ENCODE measurements around the gene RHEBL1.

RHEBL1 gene

DNA sequence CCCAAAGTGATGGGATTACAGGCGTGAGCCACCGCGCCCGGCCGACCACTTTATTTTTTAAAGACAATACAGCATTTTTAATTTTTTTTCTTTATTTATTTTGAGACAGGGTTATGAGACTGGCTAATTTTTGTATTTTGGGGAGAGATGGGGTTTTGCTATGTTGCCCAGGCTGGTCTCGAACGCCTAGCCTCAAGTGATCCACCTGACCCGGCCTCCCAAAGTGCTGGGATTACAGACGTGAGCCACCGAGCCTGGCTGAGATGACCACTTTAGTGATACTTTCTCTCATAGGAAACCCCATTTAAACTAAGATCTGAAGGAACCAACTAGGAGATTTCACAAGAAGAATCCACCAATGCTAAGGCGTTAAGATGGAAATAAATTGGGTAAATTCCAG is 1.2 kb upstream of the RHEBL1 start:
- H3K9me2 ChIP-seq (replicated peaks; ENCODE audit: insufficient read depth, low read length), result no peaks in the 10 kb centered on the region
- H3K9ac ChIP-seq (ENCODE audit: low read length), result no peak overlapping the region
- no peak for TF ChIP-seq EZH2phosphoT487 (IDR thresholded peaks at IDR 0.05; ENCODE audit: low read length)
- TF ChIP-seq, protein P1, sequence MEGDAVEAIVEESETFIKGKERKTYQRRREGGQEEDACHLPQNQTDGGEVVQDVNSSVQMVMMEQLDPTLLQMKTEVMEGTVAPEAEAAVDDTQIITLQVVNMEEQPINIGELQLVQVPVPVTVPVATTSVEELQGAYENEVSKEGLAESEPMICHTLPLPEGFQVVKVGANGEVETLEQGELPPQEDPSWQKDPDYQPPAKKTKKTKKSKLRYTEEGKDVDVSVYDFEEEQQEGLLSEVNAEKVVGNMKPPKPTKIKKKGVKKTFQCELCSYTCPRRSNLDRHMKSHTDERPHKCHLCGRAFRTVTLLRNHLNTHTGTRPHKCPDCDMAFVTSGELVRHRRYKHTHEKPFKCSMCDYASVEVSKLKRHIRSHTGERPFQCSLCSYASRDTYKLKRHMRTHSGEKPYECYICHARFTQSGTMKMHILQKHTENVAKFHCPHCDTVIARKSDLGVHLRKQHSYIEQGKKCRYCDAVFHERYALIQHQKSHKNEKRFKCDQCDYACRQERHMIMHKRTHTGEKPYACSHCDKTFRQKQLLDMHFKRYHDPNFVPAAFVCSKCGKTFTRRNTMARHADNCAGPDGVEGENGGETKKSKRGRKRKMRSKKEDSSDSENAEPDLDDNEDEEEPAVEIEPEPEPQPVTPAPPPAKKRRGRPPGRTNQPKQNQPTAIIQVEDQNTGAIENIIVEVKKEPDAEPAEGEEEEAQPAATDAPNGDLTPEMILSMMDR (IDR thresholded peaks at IDR 0.05; ENCODE audit: low read length), result no peak
- TF ChIP-seq EZH2 (optimal IDR thresholded peaks at IDR 0.05; ENCODE audit: low read depth, low read length), result no peak
- peaks cover 12% of the 10 kb centered on the region for H3K79me2 ChIP-seq (ENCODE audit: low read length)
- no peaks in the 10 kb centered on the region for H3K36me3 ChIP-seq (replicated peaks; ENCODE audit: insufficient read depth, low read length)
- H3K27me3 ChIP-seq (replicated peaks; ENCODE audit: insufficient read depth, low read length), result no peaks in the 10 kb centered on the region
- H3K9me3 ChIP-seq (replicated peaks; ENCODE audit: insufficient read depth, low read length), result no peaks in the 10 kb centered on the region
- no peaks in the 10 kb centered on the region for H4K20me1 ChIP-seq (ENCODE audit: insufficient read depth, low read length)
- no peak overlapping the region for H3K4me3 ChIP-seq (ENCODE audit: low read length)
- H2AFZ ChIP-seq (ENCODE audit: low read length), result no peak overlapping the region
- peaks cover 6% of the 10 kb centered on the region for H3K4me1 ChIP-seq (ENCODE audit: low read length)
- no peak overlapping the region for H3K4me2 ChIP-seq (ENCODE audit: low read depth, low read length)
- no peak for DNase-seq
- peaks cover 6% of the 10 kb centered on the region; the same call in 1 of the 2 replicates for H3F3A ChIP-seq (ENCODE audit: insufficient read depth, low read length)
- H3K27ac ChIP-seq (ENCODE audit: low read length), result no peak overlapping the region

DNA sequence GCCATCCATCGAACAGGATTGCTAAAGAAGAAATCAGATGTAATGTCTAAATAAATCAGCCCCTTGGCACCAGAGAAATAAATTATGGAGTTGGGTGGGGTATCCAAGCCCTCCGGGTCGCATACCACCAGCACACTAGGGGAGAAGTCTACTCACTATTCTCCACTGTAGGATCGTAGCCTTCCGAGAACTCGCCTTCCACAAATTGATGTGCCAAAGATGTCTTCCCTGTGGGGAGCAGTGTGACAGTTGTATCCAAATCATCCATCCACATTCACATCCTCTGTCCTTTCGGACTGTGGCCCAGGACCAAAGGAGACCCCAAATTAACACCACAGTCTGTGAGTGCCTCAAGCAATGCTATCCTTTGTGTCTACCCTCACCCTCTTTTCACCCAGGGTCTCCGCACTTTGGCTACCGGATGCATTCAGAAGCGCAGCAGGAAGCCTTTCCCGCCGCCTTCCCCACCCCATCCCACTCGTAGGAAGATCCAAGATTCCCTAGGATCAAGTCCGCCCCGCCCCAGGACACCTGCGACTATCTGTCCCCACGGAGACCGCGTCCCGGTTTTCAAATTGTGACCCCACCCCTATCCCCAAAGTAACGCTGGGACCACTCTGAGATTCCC is 786 bp downstream of the RHEBL1 start:
- peak overlapping the region; percentile 91 for H2AFZ ChIP-seq (ENCODE audit: low read length)
- peaks cover 12% of the 10 kb centered on the region for H3K79me2 ChIP-seq (ENCODE audit: low read length)
- H3K27me3 ChIP-seq (replicated peaks; ENCODE audit: insufficient read depth, low read length), result no peaks in the 10 kb centered on the region
- peaks cover 6% of the 10 kb centered on the region for H3K4me1 ChIP-seq (ENCODE audit: low read length)
- H3K4me3 ChIP-seq (ENCODE audit: low read length), result peak overlapping the region; percentile 92
- peak overlapping the region; percentile 70 for H3K9ac ChIP-seq (ENCODE audit: low read length)
- no peaks in the 10 kb centered on the region for H3K9me2 ChIP-seq (replicated peaks; ENCODE audit: insufficient read depth, low read length)
- TF ChIP-seq, protein P1 (IDR thresholded peaks at IDR 0.05; ENCODE audit: low read length), result no peak
- TF ChIP-seq EZH2 (optimal IDR thresholded peaks at IDR 0.05; ENCODE audit: low read depth, low read length), result no peak
- TF ChIP-seq EZH2phosphoT487 (IDR thresholded peaks at IDR 0.05; ENCODE audit: low read length), result no peak
- no peaks in the 10 kb centered on the region for H3K9me3 ChIP-seq (replicated peaks; ENCODE audit: insufficient read depth, low read length)
- DNase-seq, result no peak
- H3K27ac ChIP-seq (ENCODE audit: low read length), result peak overlapping the region; percentile 66; the same call in 1 of the 2 replicates
- no peaks in the 10 kb centered on the region for H3K36me3 ChIP-seq (replicated peaks; ENCODE audit: insufficient read depth, low read length)
- peaks cover 6% of the 10 kb centered on the region; the same call in 1 of the 2 replicates for H3F3A ChIP-seq (ENCODE audit: insufficient read depth, low read length)
- H4K20me1 ChIP-seq (ENCODE audit: insufficient read depth, low read length), result no peaks in the 10 kb centered on the region
- H3K4me2 ChIP-seq (ENCODE audit: low read depth, low read length), result peak overlapping the region; percentile 91

DNA sequence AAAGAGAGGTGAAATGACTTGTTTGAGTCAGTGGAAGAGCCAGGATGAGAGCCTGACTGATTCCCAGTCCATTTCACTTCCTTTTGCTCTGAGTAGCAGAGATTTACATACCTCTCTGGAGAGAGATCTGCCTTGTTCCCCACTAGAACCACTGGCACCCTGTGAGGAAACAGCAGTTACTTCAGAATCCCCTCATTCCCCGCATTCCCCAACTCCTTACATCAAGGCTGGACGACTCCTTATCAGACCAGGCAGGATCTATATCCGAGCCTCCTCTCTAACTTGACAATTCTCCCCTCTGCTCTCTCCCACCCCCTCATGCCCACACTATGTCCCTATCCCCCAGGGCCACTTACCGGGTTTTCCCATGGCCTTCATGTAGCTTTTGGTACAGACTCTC is 3.7 kb downstream of the RHEBL1 start:
- Histone ChIP-seq H3K4me2 (ENCODE audit: low read depth, low read length) (no peak overlapping the region), H3K9ac (ENCODE audit: low read length) (no peak overlapping the region)
- DNase-seq, result no peak

More for the DNA sequence above, 3.7 kb downstream of the RHEBL1 start:
- Histone ChIP-seq H4K20me1 (ENCODE audit: insufficient read depth, low read length) (no peaks in the 10 kb centered on the region), H2AFZ (ENCODE audit: low read length) (no peak overlapping the region), H3K4me3 (ENCODE audit: low read length) (no peak overlapping the region), H3K36me3 (replicated peaks; ENCODE audit: insufficient read depth, low read length) (no peaks in the 10 kb centered on the region), H3K27ac (ENCODE audit: low read length) (no peak overlapping the region), H3K9me3 (replicated peaks; ENCODE audit: insufficient read depth, low read length) (no peaks in the 10 kb centered on the region), H3K4me1 (ENCODE audit: low read length) (peaks cover 6% of the 10 kb centered on the region), H3K9me2 (replicated peaks; ENCODE audit: insufficient read depth, low read length) (no peaks in the 10 kb centered on the region), H3F3A (ENCODE audit: insufficient read depth, low read length) (peaks cover 6% of the 10 kb centered on the region; the same call in 1 of the 2 replicates), H3K79me2 (ENCODE audit: low read length) (peaks cover 12% of the 10 kb centered on the region), H3K27me3 (replicated peaks; ENCODE audit: insufficient read depth, low read length) (no peaks in the 10 kb centered on the region)
- TF ChIP-seq, protein P1 (IDR thresholded peaks at IDR 0.05; ENCODE audit: low read length), result no peak
- TF ChIP-seq EZH2 (optimal IDR thresholded peaks at IDR 0.05; ENCODE audit: low read depth, low read length) (no peak), EZH2phosphoT487 (IDR thresholded peaks at IDR 0.05; ENCODE audit: low read length) (no peak)
